Progenitor cell of endocrine pancreas (in vitro differentiated cells): Measurements from ENCODE around the gene LRFN2. TPM values are rescaled to one million over a fixed set of nuclear protein-coding genes. Genes with fewer than 3 reads are reported as not detected.

Experiments
- DNase-seq: peaks from one replicate; pipeline ENCODE4 v3.0.0; 2021; ENCODE audit warnings: low spot score; ENCODE audit not compliant: unreplicated experiment
- H3K27ac Mint-ChIP-seq: 2 replicates; pipeline ENCODE4 v1.8.0; 2021; ENCODE audit warnings: mild to moderate bottlenecking, moderate library complexity, mixed read lengths
- H3K27me3 Mint-ChIP-seq: 2 replicates; pipeline ENCODE4 v1.8.0; 2021; ENCODE audit warnings: mixed read lengths
- H3K36me3 Mint-ChIP-seq: 2 replicates; pipeline ENCODE4 v1.8.0; 2022; ENCODE audit warnings: mixed read lengths; ENCODE audit not compliant: insufficient read depth
- H3K4me1 Mint-ChIP-seq: 2 replicates; pipeline ENCODE4 v1.8.0; 2021; ENCODE audit warnings: low read depth, mixed read lengths
- H3K4me3 Mint-ChIP-seq: 2 replicates; pipeline ENCODE4 v1.8.0; 2021; ENCODE audit warnings: low read depth, mild to moderate bottlenecking, moderate library complexity, mixed read lengths
- H3K9me3 Mint-ChIP-seq: 2 replicates; pipeline ENCODE4 v1.8.0; 2021; ENCODE audit warnings: low read depth, mixed read lengths
- total RNA-seq: library from RNA; stranded (reverse); gene quantifications from 2 replicates; pipeline ENCODE4 v1.2.1, GENCODE V29; 2021
- TF ChIP-seq, protein P1 (sequence below): fragments of 200-600 bp; sonication (generic); IDR thresholded peaks from one replicate; pipeline ENCODE4 v1.5.0; 2021; ENCODE audit warnings: antibody characterized with exemption, mild to moderate bottlenecking; ENCODE audit not compliant: unreplicated experiment

The LRFN2 gene
- total RNA-seq, 1 donor from 2014 or later: 0.14 TPM

DNA sequence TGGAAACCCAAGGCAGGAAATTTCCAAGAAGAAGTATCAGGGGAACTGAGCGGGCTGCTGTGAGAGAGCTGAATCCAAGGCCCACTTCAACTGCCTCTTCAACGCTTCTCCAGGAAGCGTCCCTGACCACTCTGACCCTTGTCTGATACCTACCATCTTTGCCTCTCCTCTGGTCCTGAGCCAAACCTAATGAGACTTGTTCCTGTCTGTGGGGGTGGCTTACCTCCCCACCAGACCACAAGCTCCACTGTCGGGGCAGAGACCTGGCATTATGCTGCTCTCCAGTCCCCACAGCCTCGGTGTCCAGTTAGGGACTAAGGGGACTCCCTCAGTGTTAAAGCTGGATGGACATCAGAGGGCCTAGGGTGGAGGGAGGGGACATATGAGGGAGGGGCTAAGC, 49.7 kb downstream of the LRFN2 start:
- TF ChIP-seq, protein P1, sequence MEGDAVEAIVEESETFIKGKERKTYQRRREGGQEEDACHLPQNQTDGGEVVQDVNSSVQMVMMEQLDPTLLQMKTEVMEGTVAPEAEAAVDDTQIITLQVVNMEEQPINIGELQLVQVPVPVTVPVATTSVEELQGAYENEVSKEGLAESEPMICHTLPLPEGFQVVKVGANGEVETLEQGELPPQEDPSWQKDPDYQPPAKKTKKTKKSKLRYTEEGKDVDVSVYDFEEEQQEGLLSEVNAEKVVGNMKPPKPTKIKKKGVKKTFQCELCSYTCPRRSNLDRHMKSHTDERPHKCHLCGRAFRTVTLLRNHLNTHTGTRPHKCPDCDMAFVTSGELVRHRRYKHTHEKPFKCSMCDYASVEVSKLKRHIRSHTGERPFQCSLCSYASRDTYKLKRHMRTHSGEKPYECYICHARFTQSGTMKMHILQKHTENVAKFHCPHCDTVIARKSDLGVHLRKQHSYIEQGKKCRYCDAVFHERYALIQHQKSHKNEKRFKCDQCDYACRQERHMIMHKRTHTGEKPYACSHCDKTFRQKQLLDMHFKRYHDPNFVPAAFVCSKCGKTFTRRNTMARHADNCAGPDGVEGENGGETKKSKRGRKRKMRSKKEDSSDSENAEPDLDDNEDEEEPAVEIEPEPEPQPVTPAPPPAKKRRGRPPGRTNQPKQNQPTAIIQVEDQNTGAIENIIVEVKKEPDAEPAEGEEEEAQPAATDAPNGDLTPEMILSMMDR: no peak
- Mint-ChIP-seq H3K4me3 (no peak overlapping the region), H3K4me1 (no peaks in the 10 kb centered on the region), H3K9me3 (no peaks in the 10 kb centered on the region), H3K27me3 (peaks cover 33% of the 10 kb centered on the region), H3K27ac (no peak overlapping the region), H3K36me3 (no peaks in the 10 kb centered on the region)
- no peak for DNase-seq

DNA sequence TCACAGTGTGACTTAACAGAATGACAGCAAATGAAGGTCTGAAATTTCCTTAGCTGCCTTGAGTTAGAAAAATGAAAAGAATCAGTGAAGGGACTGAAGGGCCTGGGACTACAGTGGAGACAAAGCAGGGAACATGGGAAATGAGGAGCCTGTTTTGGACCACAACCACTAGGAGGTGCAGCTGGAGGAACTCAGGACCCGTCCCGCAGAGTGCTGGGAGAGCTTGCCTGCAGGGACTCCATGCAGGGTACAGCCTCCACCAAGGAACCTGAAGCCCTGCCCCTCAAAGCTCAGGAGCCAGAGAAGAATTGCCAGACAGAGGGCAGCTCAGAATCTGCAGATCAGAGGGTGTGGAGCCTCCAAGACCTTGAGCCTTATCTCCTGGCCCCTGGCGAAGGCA, 50.7 kb downstream of the LRFN2 start:
- Mint-ChIP-seq H3K27me3 (peaks cover 26% of the 10 kb centered on the region), H3K9me3 (no peaks in the 10 kb centered on the region), H3K4me1 (no peaks in the 10 kb centered on the region), H3K27ac (no peak overlapping the region), H3K36me3 (no peaks in the 10 kb centered on the region), H3K4me3 (no peak overlapping the region)
- DNase-seq: no peak
- TF ChIP-seq, protein P1: peak; percentile 44

DNA sequence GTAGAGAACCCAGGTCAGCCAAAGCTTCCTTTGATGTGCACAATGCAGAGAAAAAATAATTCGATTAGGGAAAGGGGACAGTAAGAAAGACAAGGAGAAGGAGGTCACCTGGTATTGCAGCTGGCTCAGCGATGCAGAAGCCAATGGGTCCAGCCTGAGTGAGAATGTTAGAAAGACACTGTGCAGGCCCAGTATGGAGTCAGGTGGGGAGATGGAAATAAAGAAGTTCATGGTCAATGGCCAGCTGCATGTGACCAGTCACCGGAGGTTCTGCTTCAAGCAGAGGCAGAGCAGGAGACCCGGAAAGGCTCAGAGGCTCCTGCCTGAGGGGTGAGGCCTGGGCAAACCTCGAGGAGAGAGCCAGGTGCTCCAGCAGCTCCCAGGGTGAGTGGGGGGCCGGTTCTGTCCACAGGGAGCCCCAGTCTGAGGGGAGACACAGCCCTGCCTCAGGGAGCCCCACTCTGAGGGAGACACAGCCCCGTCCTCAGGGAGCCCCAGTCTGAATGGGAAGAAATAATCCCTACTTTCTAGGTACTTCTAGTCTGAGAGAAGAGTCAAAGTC, 51.3 kb downstream of the LRFN2 start:
- Mint-ChIP-seq H3K36me3 (no peaks in the 10 kb centered on the region), H3K9me3 (no peaks in the 10 kb centered on the region), H3K27me3 (peaks cover 20% of the 10 kb centered on the region), H3K4me1 (no peaks in the 10 kb centered on the region), H3K4me3 (no peak overlapping the region), H3K27ac (no peak overlapping the region)
- TF ChIP-seq, protein P1: no peak
- DNase-seq: no peak

DNA sequence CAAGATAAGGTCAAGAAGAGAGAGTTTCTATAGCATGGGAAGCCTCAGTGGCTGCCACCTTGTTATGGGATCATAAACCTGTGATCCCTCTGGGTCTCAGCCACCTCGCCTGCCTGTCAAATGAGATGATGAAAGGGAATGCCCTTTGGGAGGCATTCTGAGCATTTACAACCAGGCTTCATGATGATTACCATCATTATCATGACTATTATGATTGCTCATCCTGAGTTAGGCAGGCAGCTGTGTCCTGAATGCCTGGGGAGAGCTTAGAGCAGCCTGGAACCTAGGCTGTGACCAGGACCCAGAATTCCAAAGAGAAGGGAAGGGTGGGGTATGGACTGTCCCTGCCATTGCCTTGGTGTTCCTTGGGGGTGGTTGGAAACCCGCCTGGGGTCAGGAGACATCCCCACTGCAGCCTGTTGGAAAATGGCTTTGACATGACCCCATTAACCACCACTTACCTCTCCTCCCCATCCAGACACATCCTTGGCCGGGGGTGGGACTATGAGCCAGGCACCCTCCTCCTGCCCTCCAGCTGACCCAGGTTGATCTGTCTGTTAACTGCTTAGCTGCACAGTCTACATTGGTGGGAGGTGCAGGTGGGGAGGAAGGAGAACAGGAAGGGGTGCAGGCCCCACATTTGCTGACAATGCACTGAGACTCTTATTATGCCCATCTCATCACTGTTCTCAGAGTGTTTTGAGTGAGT, 51.9 kb downstream of the LRFN2 start:
- H3K27ac Mint-ChIP-seq: no peak overlapping the region
- no peaks in the 10 kb centered on the region for H3K9me3 Mint-ChIP-seq
- DNase-seq: no peak
- no peaks in the 10 kb centered on the region for H3K4me1 Mint-ChIP-seq
- no peak overlapping the region for H3K4me3 Mint-ChIP-seq
- no peaks in the 10 kb centered on the region for H3K36me3 Mint-ChIP-seq
- TF ChIP-seq, protein P1: no peak
- peaks cover 22% of the 10 kb centered on the region for H3K27me3 Mint-ChIP-seq

DNA sequence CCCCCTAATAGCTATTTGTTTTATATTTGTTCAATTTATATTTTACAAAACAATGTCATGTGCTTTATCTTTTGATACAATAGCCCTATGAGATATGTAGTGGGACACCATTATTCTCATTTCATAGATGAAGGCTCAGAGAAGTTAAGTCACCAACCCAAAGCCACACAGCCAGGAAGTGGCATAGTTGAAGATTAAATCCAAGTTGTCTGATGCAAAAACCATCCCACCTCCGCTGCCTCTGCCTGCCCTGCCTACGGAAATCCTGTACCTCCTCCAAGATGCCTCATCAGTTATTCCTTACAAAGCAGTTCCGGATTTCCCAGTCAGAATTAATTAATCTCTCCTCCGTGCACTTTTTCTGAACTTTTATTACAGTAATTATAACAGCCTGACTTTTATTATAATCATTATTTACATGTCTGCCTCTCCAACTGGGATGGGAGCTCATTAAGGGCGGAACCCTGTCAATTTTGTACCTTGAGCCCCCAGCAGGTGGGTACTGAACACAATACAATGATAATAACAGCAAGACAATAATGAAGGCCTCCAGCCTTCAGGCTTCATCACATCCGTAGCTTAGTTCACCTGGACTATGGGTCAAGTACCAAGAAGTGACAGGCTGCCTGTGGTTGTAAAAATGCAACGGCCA, 54.7 kb downstream of the LRFN2 start:
- no peaks in the 10 kb centered on the region for H3K36me3 Mint-ChIP-seq
- TF ChIP-seq, protein P1: no peak
- H3K4me3 Mint-ChIP-seq: no peak overlapping the region
- H3K27me3 Mint-ChIP-seq: peaks cover 6% of the 10 kb centered on the region
- H3K4me1 Mint-ChIP-seq: no peaks in the 10 kb centered on the region
- H3K27ac Mint-ChIP-seq: no peak overlapping the region
- no peaks in the 10 kb centered on the region for H3K9me3 Mint-ChIP-seq
- DNase-seq: no peak
